Raji (cell line): ENCODE measurements around the gene BMP10.

ENCODE experiments used
- POLR2A ChIP-seq: IDR thresholded peaks from 2 replicates; pipeline ENCODE4 v1.6.1; 2011; ENCODE audit warnings: low read depth, low read length, control low read depth; ENCODE audit not compliant: insufficient read depth

Gene BMP10

DNA sequence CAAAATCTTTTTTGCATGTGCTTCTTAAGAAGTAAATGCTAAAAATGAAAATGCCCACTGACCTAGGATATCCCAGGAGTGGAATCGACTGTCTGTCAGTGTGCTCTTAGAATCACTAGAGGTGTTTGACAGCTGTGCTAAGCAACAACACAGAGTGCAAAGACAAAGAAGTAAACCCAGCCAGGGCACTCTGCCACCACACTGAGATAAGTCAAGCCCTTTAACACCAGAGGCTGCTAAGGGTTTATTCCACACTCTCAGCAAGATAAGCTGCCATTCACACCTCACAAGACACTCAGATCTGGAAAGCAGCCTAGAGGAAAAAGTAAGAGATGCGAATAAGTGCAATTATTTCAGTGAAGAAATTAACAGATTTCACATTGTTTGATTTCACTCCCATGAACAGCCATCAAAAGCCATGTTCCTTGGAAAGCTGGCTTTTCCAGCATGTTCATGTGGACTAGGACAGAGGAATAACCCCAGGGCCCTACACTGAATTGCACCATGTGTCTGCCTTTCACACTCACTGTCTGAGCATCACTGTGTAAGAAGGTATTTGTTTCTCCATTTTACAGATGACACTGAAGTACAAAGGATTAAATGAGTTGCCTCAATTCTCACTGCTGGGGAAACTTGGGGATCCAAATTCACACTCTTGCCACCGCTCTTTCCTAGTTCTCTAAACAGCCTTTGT lies 6.0 kb upstream of the BMP10 start:
- TF ChIP-seq POLR2A = no peak

DNA sequence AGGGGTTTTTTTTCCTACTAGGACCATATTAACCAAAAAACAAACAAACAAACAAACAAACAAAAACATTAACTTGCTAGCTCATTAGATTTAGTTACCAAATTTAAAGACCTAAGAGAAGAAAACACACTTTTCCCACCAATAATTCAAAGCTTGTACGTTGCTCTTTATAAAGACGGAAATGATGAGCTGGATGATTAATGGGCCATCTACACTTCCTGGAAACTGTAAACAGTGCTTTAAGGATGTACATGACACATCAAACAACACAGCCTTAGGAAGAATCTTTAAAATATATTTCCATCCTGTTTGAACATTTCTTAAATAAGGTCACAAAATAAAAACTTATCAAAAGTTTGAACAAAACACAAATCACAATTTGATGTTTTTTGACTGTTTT lies 982 bp downstream of the BMP10 start:
- TF ChIP-seq POLR2A = no peak

DNA sequence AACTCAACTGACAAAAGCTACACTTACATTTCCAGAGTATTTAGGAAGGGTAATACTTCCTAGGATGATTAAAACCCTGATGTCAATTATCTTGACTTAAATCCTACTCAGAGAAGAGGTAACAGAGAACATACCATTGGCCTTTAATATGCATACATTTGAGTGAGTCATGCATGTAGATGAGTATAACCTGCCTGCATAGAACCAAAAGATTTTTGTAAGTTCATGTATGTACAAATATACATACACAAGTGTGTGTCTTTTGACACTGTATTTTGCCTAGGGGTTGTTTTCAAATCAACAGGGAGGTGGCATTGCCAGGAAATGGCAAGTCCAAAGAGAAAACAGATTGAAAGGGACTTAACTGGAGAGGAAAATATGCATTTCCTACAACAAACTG lies 6.1 kb downstream of the BMP10 start:
- TF ChIP-seq POLR2A = no peak

DNA sequence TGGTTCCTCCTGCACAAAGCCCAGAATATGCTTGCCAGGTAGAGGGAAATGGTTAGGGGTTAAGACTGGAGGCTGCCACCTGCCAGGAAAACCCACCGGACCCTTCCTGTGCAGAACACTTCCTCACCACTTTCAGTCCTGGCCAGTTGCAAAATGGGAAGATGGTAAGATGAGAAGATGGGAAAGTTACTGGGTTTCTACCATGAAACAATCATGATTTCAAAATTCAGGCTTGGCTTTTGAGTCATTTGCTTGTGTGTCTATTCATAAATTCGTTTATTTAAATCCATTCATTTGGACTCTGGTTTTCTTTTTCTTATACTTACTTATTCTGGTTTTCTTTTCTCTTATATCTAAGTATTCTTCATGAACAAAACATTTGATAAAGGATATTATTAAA lies 7.2 kb downstream of the BMP10 start:
- TF ChIP-seq POLR2A = no peak

DNA sequence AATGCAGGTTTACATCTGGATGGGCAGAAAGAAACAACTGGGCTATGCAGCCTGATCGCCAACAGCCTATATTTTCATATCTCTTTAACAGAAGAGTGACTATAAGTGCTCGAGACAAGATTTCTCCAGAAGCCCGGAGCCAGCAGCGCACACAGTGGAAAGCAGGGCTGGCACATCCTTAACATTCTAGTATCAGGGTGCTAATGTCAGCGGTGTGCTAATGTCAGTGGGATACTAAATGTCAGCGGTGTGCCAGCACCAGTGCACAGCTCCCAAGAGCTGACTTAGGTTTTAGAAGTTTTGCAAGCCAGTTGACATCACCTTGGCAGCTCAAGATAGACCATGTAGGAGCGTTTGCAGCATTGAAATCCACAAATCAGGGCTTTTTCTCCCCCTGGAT lies 8.3 kb downstream of the BMP10 start:
- TF ChIP-seq POLR2A = no peak

DNA sequence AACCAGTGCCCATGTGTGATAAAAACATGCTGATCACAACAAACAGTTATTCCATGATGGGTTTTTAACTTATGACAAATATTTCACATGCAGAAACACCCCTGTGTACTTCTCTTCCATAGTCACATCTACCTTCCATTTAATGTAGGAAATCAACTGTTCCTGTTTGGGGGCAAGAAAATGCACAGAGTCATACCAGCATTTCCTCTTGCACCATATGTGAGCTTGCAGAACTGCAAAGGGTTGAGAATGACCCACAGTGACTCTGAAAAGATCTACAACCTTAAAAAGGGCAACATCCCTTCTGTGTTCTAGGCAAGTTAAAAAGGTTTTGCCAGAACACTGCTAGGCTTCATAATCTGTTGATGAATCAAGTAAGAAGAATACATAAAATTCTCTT lies 9.9 kb downstream of the BMP10 start:
- TF ChIP-seq POLR2A = no peak

DNA sequence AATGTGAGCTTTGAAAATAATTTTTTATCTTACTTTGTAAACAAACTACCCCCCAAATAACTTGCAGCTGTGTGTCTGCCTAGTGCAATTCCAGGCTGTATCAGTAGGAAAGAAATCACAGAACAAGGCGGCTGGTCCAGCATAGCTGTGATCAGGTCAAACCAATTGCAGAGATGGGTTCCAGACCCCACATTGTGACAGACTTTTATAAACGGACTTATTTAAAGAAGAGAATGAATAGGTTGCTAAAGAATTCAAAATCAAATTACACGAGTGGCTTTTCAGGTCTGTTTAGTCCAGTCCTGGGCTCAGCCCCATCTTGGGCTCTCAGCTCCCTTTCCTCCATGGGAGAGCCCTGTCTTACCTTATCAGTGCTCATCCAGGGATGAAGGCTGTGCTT lies 11.1 kb downstream of the BMP10 start:
- TF ChIP-seq POLR2A = no peak

DNA sequence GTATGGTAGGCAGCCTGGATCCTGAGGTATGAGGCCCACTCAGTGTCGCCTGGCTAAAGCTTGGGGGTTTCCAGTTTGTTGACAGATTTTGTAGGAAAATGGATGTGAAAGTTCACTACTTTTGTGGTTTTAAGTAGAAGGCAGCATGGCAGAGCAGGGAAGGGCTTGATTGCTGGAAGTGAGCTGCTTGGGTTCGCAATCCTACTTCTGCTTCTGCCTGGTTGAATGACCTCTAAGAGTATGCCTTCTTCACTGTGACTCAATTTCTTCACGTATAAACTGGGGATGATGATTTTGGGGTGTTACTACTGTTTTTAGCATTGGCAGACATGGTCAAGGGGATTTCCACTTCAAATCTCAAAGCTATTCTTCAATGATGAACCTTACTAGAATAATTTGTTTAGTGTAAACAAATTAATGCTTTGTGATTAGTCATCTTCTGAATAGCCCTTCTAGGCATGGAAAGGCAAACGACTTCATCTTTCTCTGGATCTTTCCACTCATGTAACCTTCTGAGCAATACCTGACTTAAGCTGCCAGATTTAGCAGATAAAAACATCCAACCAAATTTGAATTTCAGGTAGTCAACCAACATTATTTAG lies 13.2 kb downstream of the BMP10 start:
- no peak for TF ChIP-seq POLR2A

DNA sequence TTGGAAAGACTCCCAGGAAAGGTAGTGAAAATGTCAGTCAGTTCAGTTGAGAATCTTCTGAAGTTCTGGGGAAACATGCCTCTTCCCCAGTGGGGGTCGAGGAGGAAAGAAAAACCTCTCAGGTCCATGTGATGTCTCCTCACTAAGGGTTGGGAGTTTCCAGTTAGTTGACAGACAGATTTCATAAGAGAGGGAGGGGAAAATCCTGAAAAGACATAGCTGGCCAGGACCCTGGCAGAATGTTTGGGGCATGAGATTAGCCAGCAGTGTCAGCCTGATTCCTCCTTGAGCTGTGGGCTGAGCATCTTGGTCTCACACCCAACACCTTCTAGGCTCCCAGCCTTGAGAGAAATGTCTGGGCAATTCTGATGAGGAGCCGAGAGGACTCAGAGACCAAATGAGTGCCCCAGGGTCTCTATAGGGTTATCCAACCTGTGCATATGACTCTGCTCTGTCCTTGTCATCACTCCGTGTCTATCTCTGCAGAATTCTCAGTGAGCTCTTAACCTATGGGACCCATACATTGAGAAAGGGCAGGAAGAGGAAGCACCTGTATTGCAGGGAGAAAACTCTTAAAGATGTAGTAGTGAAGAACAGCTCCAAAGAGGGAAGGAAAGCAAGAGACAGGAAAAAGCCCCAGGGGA lies 13.9 kb downstream of the BMP10 start:
- TF ChIP-seq POLR2A = no peak

DNA sequence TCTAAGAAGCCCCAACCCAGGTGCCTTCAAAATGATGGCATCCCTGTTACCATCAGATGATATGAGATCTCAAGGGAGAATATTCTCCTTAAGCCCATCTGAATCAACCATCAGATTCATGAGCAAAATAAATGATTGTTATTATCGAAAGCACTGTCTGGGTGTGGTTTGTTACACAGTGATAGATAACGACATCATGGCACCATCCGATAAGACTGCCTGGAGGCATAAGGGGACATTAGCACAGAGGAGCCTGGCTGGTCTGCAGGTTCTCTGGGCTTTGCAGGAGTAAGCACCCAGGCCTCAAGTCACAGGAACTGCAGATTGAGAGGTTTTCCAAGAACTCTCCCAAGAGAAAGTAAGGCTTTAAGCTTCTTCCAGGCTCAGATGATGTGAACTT lies 15.6 kb downstream of the BMP10 start:
- TF ChIP-seq POLR2A = no peak

DNA sequence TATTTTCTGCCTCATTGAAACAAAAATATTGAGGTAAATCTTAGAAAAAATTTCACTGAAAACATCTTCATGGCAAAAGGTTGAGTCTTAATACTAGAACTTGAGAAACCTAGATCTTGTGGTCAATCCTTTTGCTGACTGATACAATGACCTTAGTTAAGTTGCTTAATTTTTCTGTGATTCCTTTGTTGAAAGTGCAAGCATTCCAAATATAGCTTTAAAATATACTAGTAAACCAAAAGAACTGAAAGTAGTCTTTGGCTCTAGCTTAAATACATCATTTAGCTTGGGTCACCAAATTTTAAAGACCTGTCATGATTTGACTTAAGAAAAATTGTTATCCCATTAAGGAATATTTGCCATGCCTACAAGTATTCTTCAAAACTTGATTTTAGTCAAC lies 16.7 kb downstream of the BMP10 start:
- no peak for TF ChIP-seq POLR2A

DNA sequence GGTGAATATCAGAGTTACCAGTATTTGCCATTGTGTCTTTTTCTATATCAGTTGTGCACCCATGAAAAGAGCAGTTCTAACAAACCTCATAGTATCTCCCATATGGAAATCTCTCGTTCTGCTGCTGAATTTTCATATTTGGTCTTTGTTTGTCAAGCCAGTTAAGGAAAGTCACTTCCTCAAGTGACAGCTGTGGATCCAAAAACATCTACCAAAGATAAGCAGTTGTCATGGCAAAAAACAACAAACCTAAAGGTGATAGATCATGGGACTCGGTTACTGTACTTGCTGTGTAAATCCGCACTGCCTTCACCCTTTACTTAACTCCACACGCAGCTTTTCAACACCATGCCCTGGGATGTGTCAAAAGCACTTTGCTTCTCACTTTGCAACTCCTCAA lies 17.3 kb downstream of the BMP10 start:
- TF ChIP-seq POLR2A = no peak

DNA sequence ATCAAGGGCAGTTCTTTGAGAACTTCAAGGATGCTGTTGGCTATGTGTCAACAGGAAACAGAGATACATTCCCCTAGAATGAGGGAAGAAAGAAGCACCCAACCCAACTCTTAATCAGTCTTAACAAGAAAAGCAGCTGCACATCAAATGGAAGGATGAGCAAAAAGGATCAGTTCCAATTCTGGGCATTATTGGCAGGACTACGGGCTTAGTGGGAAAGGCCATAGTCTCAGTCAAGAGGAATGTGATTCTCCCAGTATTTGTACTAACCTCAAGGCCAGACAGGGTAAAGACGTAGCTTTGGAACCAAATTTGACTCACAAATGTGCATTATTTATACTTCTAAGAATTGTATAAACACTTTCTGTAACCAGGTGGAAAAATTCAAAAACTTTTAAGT lies 18.2 kb downstream of the BMP10 start:
- TF ChIP-seq POLR2A = no peak

DNA sequence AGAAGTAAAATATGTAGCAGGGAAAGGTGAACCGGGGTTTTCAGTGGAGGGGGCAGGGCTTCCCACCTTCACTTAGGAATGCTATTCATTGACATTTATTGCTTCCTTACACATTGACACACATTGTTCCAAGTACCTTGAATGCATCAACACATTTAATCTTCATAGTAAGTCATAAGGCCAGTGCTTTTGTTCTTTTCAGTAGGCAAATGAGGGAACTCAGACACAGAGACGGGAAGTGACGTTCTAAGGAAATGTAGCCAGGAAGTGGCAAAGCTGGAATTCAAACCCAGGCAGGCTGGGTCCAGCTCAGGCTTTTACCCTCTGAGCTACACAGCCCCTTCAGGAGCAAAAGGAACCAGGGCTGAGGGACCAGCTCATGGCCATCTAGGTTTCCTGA lies 20.7 kb downstream of the BMP10 start:
- no peak for TF ChIP-seq POLR2A

DNA sequence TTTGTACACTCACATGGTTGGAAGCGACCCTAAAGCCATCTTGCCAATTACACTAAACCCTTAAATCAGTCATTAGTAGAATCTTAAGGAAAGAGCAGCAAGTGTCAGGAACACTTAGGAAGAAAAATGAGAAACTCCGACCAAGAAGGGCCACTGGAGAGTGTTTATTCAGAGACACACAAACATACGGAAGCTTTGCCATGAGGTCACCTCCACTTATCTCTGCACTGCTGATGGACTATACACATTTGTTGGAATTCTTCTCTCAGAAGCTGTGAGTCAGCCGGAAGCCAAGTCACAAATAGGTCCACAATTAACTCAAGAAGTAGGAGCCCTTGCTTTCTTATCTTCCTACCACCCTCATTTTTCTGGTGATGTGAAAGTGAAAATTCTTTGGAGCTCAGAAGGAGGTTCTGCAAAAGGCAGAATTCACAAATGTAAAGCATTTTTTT lies 21.6 kb downstream of the BMP10 start:
- TF ChIP-seq POLR2A = no peak

DNA sequence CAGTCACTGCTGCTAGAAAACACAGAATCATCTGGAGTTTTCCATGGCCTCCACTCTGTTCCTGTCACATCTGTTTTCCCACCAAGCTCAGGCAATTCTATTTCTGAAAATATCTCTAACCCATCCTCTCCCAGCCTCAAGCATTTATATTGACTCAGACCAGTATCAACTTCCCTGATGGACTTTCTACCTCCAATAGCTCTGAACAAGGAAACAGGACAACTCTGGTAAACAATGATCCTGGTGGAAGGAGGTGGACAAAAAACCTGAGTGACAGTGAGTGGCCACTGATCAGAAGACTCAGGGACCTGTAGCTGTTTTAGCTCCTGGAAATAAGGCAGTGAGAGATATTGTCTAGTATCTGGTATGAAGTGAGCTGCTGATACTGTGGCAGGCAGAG lies 23.4 kb downstream of the BMP10 start:
- no peak for TF ChIP-seq POLR2A
